K562 (cell line): ENCODE data around the gene MARK3. TPM values are rescaled to one million over a fixed set of nuclear protein-coding genes. Genes with fewer than 3 reads are reported as not detected.

Experiments used
- BMI1 ChIP-seq: fragments of 150-350 bp; IDR thresholded peaks from 2 replicates; pipeline ENCODE4 v1.6.1; 2014; ENCODE audit warnings: low read length
- DPF2 ChIP-seq: fragments of 450-650 bp; IDR thresholded peaks from 2 replicates; pipeline ENCODE4 v1.6.1; 2016
- FOXK1 ChIP-seq: sonication (generic); formaldehyde crosslinking; IDR thresholded peaks from 2 replicates; pipeline ENCODE4 v1.8.0; 2022; ENCODE audit warnings: missing genetic modification reagents, mild to moderate bottlenecking, borderline replicate concordance
- MBD2 ChIP-seq: sonication (generic); IDR thresholded peaks from 2 replicates; pipeline ENCODE4 v1.6.1; 2016; ENCODE audit warnings: low read depth, borderline replicate concordance
- NCOA6 ChIP-seq: fragments of 450-650 bp; IDR thresholded peaks from 2 replicates; pipeline ENCODE4 v1.6.1; 2017; ENCODE audit warnings: mild to moderate bottlenecking
- NR2C1 ChIP-seq, 2 experiments: fragments of 450-650 bp; IDR thresholded peaks; 2 replicates each; pipeline ENCODE4 v1.6.1; 2017; ENCODE audit warnings: mild to moderate bottlenecking in 2 of 2, antibody characterized with exemption in 1 of 2, inconsistent platforms in 1 of 2, missing compliant biosample characterization in 1 of 2, missing genetic modification characterization in 1 of 2
- YY1 ChIP-seq, 3 experiments: IDR thresholded peaks; 2 replicates each; pipeline ENCODE4 v1.6.1; 2011; ENCODE audit warnings: low read length in 2 of 3, mild to moderate bottlenecking in 2 of 3, moderate library complexity in 2 of 3, borderline replicate concordance in 1 of 3, control low read depth in 1 of 3, low read depth in 1 of 3; ENCODE audit not compliant: insufficient read depth in 3 of 3, insufficient replicate concordance in 2 of 3, control insufficient read depth in 1 of 3, insufficient read length in 1 of 3; ENCODE audit errors: extremely low read depth in 1 of 3
- ZC3H11A ChIP-seq: IDR thresholded peaks from 2 replicates; pipeline ENCODE4 v1.6.1; 2012; ENCODE audit warnings: low read depth, low read length, improper control_type of control experiment
- ZFX ChIP-seq: sonication (generic); formaldehyde crosslinking; IDR thresholded peaks from 2 replicates; pipeline ENCODE4 v1.8.0; 2022; ENCODE audit warnings: mild to moderate bottlenecking, missing genetic modification reagents, moderate library complexity
- ZNF263 ChIP-seq: sonication (generic); formaldehyde crosslinking; IDR thresholded peaks from 2 replicates; pipeline ENCODE4 v1.8.0; 2022; ENCODE audit warnings: mild to moderate bottlenecking, missing genetic modification reagents, borderline replicate concordance
- polyA plus RNA-seq, 8 experiments: library from polyadenylated mRNA; depleted of rRNA in 4 of 8; stranded (reverse) in 5 of 8; unstranded in 3 of 8; fragments of >200 nt; fragmentation: Nextera tagmentation in 2 of 8; fragmentation: Illumina TruSeq in 1 of 8; extraction: Ambion mirVana in 2 of 8; extraction: Trizol in 1 of 8; gene quantifications; 2 replicates each; pipeline versions ENCODE4 v1.2.1 to v1.2.3, GENCODE V29; 2011 to 2014; ENCODE audit warnings: inconsistent platforms in 1 of 8, missing spikeins in 1 of 8
- total RNA-seq, 7 experiments: library from RNA; depleted of rRNA in 6 of 7; stranded (reverse); fragments of >200 nt in 6 of 7; fragmentation: Illumina TruSeq in 2 of 7; extraction: Trizol in 2 of 7; gene quantifications; 2 replicates each; pipeline versions ENCODE4 v1.2.1 to v1.2.3, GENCODE V29; 2011 to 2021; ENCODE audit warnings: low replicate concordance in 1 of 7
- TF ChIP-seq, protein P1 (sequence below): IDR thresholded peaks from 2 replicates; pipeline ENCODE4 v1.6.1; 2014; ENCODE audit warnings: antibody characterized with exemption
- TF ChIP-seq, protein P2 (sequence below): sonication (generic); formaldehyde crosslinking; IDR thresholded peaks from 2 replicates; pipeline ENCODE4 v1.8.1; 2023; ENCODE audit warnings: mild to moderate bottlenecking, missing genetic modification reagents
- TF ChIP-seq, protein P3 (sequence below): fragments of 450-650 bp; formaldehyde crosslinking; IDR thresholded peaks from 2 replicates; pipeline ENCODE4 v1.4.0; 2020; ENCODE audit warnings: mild to moderate bottlenecking, moderate library complexity
- TF ChIP-seq, protein P4 (sequence below): fragments of 250-450 bp; sonication (Bioruptor Pico); IDR thresholded peaks from 2 replicates; pipeline ENCODE4 v1.8.0; 2022; ENCODE audit warnings: moderate library complexity, mild to moderate bottlenecking, inconsistent platforms

The MARK3 gene
- total and polyA plus RNA-seq, 9 of the 15 experiments (the other 6 are each of a cell fraction or from before 2014, with no cell fraction given): 10.1 to 68.7 (median 56.3) TPM

DNA sequence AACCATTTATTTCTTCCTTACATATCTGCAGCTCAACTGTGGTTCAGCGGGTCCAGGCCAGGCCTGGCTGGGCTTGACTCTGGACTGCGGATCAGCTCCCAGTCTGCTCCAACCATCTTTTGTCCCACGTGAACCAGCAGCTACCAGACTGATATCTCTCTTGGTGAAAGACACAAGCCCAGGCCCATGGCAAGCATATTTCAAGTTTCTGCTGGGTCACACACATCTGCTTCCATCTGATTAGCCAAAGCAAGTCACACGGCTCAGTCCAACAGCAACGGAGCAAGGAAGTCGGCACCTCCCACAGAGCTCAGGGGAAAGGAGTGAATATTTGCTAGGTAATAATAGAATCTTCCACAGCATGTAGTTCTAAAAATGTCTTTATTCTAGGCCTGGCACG, 24.7 kb upstream of the MARK3 start (continued):
- TF ChIP-seq, protein P1, sequence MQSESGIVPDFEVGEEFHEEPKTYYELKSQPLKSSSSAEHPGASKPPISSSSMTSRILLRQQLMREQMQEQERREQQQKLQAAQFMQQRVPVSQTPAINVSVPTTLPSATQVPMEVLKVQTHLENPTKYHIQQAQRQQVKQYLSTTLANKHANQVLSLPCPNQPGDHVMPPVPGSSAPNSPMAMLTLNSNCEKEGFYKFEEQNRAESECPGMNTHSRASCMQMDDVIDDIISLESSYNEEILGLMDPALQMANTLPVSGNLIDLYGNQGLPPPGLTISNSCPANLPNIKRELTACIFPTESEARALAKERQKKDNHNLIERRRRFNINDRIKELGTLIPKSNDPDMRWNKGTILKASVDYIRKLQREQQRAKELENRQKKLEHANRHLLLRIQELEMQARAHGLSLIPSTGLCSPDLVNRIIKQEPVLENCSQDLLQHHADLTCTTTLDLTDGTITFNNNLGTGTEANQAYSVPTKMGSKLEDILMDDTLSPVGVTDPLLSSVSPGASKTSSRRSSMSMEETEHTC: peak; percentile 44; the same call in 1 of the 2 replicates
- TF ChIP-seq MBD2 (no peak), ZNF263 (CRISPR knock-in tag) (no peak), YY1 (IDR thresholded peaks at IDR 0.05; ENCODE audit: borderline replicate concordance in 1 of 3, control insufficient read depth in 1 of 3, extremely low read depth in 1 of 3, insufficient read depth in 3 of 3, insufficient read length in 1 of 3, insufficient replicate concordance in 2 of 3, low read depth in 1 of 3, low read length in 2 of 3) (peak in 1 of 3 experiments; percentile 30), NCOA6 (no peak), ZC3H11A (no peak), BMI1 (no peak), NR2C1 (IDR thresholded peaks at IDR 0.05) (no peak), NR2C1 (tag; IDR thresholded peaks at IDR 0.05) (peak; percentile 47; the same call in 1 of the 2 replicates), ZFX (CRISPR knock-in tag) (peak; percentile 49; the same call in 1 of the 2 replicates), FOXK1 (CRISPR knock-in tag) (0 out of 2 replicates have a peak, but pooled peaks have one; percentile 46), DPF2 (peak; percentile 85)
- TF ChIP-seq, protein P2, sequence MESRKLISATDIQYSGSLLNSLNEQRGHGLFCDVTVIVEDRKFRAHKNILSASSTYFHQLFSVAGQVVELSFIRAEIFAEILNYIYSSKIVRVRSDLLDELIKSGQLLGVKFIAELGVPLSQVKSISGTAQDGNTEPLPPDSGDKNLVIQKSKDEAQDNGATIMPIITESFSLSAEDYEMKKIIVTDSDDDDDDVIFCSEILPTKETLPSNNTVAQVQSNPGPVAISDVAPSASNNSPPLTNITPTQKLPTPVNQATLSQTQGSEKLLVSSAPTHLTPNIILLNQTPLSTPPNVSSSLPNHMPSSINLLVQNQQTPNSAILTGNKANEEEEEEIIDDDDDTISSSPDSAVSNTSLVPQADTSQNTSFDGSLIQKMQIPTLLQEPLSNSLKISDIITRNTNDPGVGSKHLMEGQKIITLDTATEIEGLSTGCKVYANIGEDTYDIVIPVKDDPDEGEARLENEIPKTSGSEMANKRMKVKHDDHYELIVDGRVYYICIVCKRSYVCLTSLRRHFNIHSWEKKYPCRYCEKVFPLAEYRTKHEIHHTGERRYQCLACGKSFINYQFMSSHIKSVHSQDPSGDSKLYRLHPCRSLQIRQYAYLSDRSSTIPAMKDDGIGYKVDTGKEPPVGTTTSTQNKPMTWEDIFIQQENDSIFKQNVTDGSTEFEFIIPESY (CRISPR knock-in tag): 0 out of 2 replicates have a peak, but pooled peaks have one; percentile 17
- TF ChIP-seq, protein P3, sequence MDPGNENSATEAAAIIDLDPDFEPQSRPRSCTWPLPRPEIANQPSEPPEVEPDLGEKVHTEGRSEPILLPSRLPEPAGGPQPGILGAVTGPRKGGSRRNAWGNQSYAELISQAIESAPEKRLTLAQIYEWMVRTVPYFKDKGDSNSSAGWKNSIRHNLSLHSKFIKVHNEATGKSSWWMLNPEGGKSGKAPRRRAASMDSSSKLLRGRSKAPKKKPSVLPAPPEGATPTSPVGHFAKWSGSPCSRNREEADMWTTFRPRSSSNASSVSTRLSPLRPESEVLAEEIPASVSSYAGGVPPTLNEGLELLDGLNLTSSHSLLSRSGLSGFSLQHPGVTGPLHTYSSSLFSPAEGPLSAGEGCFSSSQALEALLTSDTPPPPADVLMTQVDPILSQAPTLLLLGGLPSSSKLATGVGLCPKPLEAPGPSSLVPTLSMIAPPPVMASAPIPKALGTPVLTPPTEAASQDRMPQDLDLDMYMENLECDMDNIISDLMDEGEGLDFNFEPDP (CRISPR knock-in tag): no peak
- TF ChIP-seq, protein P4, sequence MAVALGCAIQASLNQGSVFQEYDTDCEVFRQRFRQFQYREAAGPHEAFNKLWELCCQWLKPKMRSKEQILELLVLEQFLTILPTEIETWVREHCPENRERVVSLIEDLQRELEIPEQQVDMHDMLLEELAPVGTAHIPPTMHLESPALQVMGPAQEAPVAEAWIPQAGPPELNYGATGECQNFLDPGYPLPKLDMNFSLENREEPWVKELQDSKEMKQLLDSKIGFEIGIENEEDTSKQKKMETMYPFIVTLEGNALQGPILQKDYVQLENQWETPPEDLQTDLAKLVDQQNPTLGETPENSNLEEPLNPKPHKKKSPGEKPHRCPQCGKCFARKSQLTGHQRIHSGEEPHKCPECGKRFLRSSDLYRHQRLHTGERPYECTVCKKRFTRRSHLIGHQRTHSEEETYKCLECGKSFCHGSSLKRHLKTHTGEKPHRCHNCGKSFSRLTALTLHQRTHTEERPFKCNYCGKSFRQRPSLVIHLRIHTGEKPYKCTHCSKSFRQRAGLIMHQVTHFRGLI (CRISPR knock-in tag): no peak
